Muscle layer of colon (tissue), 2 donors: Measurements from ENCODE around the gene CRB3.

ENCODE experiments used
- H3K27ac ChIP-seq: one replicate; pipeline ENCODE4 v1.7.0; 2013; ENCODE audit warnings: low read depth, mild to moderate bottlenecking, low read length, moderate library complexity
- H3K27me3 ChIP-seq, 2 donors: one replicate each; pipeline ENCODE4 v1.7.0; 2013; ENCODE audit warnings: low read length in 2 of 2, mild to moderate bottlenecking in 2 of 2; ENCODE audit not compliant: insufficient read depth in 2 of 2, control insufficient read depth in 1 of 2
- H3K36me3 ChIP-seq: one replicate; pipeline ENCODE4 v1.7.0; 2013; ENCODE audit warnings: mild to moderate bottlenecking, low read length; ENCODE audit not compliant: insufficient read depth
- H3K4me1 ChIP-seq: one replicate; pipeline ENCODE4 v1.7.0; 2013; ENCODE audit warnings: mild to moderate bottlenecking, low read length; ENCODE audit not compliant: insufficient read depth
- H3K4me3 ChIP-seq, 2 donors: one replicate each; pipeline ENCODE4 v1.7.0; 2013; ENCODE audit warnings: low read length in 2 of 2, low read depth in 1 of 2, mild to moderate bottlenecking in 1 of 2, moderate library complexity in 1 of 2
- H3K9ac ChIP-seq: one replicate; pipeline ENCODE4 v1.7.0; 2013; ENCODE audit warnings: low read length
- H3K9me3 ChIP-seq: one replicate; pipeline ENCODE4 v1.7.0; 2013; ENCODE audit warnings: mild to moderate bottlenecking, low read length
- donor health status: abdominal sarcoma.
- donor health status: Adenocarcinoma of cecum.

Gene CRB3

GRCh38 chr19:6484831-6485230, 20.8 kb downstream of the CRB3 start:
- no peaks in the 10 kb centered on the region for H3K4me1 ChIP-seq
- H3K9me3 ChIP-seq, result no peaks in the 10 kb centered on the region
- no peaks in the 10 kb centered on the region for H3K36me3 ChIP-seq
- H3K27me3 ChIP-seq, result no peaks in the 10 kb centered on the region
- H3K27ac ChIP-seq, result no peak overlapping the region
- no peak overlapping the region for H3K9ac ChIP-seq
- H3K4me3 ChIP-seq, result no peak overlapping the region

GRCh38 chr19:6489278-6490061, 25.4 kb downstream of the CRB3 start:
- Histone ChIP-seq H3K27me3 (no peaks in the 10 kb centered on the region), H3K9ac (no peak overlapping the region), H3K4me1 (no peaks in the 10 kb centered on the region), H3K27ac (no peak overlapping the region), H3K9me3 (peaks cover 6% of the 10 kb centered on the region), H3K4me3 (no peak overlapping the region), H3K36me3 (no peaks in the 10 kb centered on the region)

- H3K27ac ChIP-seq, result no peak overlapping the region
- H3K27me3 ChIP-seq, result no peaks in the 10 kb centered on the region
- no peak overlapping the region for H3K4me3 ChIP-seq
- no peaks in the 10 kb centered on the region for H3K36me3 ChIP-seq
- H3K9ac ChIP-seq, result no peak overlapping the region
- peaks cover 6% of the 10 kb centered on the region for H3K9me3 ChIP-seq
- H3K4me1 ChIP-seq, result no peaks in the 10 kb centered on the region
Observed at GRCh38 chr19:6490134-6490533, 26.1 kb downstream of the CRB3 start.

GRCh38 chr19:6491802-6492592, 27.9 kb downstream of the CRB3 start:
- no peaks in the 10 kb centered on the region for H3K36me3 ChIP-seq
- H3K27ac ChIP-seq, result no peak overlapping the region
- H3K9me3 ChIP-seq, result peaks cover 6% of the 10 kb centered on the region
- no peak overlapping the region for H3K9ac ChIP-seq
- H3K4me3 ChIP-seq, result no peak overlapping the region
- H3K4me1 ChIP-seq, result no peaks in the 10 kb centered on the region
- H3K27me3 ChIP-seq, result no peaks in the 10 kb centered on the region

GRCh38 chr19:6494438-6495036, 30.5 kb downstream of the CRB3 start:
- no peak overlapping the region for H3K27ac ChIP-seq

GRCh38 chr19:6495947-6496346, 31.9 kb downstream of the CRB3 start:
- H3K9me3 ChIP-seq, result peaks cover 6% of the 10 kb centered on the region
- H3K4me3 ChIP-seq, result no peak overlapping the region
- no peaks in the 10 kb centered on the region for H3K36me3 ChIP-seq
- peaks cover 5 to 8% of the 10 kb centered on the region in 2 donors for H3K27me3 ChIP-seq
- H3K4me1 ChIP-seq, result no peaks in the 10 kb centered on the region
- H3K9ac ChIP-seq, result no peak overlapping the region
- no peak overlapping the region for H3K27ac ChIP-seq

More at GRCh38 chr19:6494438-6495036, 30.5 kb downstream of the CRB3 start:
- H3K9ac ChIP-seq, result no peak overlapping the region
- H3K4me3 ChIP-seq, result no peak overlapping the region
- no peaks in the 10 kb centered on the region for H3K36me3 ChIP-seq
- H3K4me1 ChIP-seq, result no peaks in the 10 kb centered on the region
- H3K27me3 ChIP-seq, result no peaks in the 10 kb centered on the region
- H3K9me3 ChIP-seq, result peaks cover 6% of the 10 kb centered on the region

- Histone ChIP-seq H3K4me1 (no peaks in the 10 kb centered on the region), H3K9me3 (no peaks in the 10 kb centered on the region), H3K4me3 (no peak overlapping the region), H3K36me3 (no peaks in the 10 kb centered on the region), H3K9ac (no peak overlapping the region), H3K27me3 (peaks cover 11 to 29% of the 10 kb centered on the region in 2 donors), H3K27ac (no peak overlapping the region)
Observed at GRCh38 chr19:6498294-6499036, 34.4 kb downstream of the CRB3 start.

GRCh38 chr19:6499052-6499790, 35.1 kb downstream of the CRB3 start:
- peaks cover 11 to 29% of the 10 kb centered on the region in 2 donors for H3K27me3 ChIP-seq
- H3K36me3 ChIP-seq, result no peaks in the 10 kb centered on the region
- no peak overlapping the region for H3K4me3 ChIP-seq
- no peaks in the 10 kb centered on the region for H3K9me3 ChIP-seq
- H3K4me1 ChIP-seq, result no peaks in the 10 kb centered on the region
- H3K9ac ChIP-seq, result no peak overlapping the region
- H3K27ac ChIP-seq, result no peak overlapping the region

- Histone ChIP-seq H3K27me3 (peaks cover 11 to 29% of the 10 kb centered on the region in 2 donors), H3K4me1 (no peaks in the 10 kb centered on the region), H3K9me3 (no peaks in the 10 kb centered on the region), H3K4me3 (no peak overlapping the region), H3K27ac (no peak overlapping the region), H3K36me3 (no peaks in the 10 kb centered on the region), H3K9ac (no peak overlapping the region)
Observed at GRCh38 chr19:6500837-6501739, 37.0 kb downstream of the CRB3 start.
